A673 (cell line): ENCODE data around the gene AMH. TPM values are rescaled to one million over a fixed set of nuclear protein-coding genes. Genes with fewer than 3 reads are reported as not detected.

Source experiments
- BruUV-seq: library from RNA; stranded (reverse); fragments of 400-500 nt; replicated peaks from 2 replicates; lab custom pipeline; 2021; lab: Mats Ljungman, UMichigan
- CTCF ChIA-PET: fragments of 300-600 bp; sonication (Branson Sonifier 250); formaldehyde crosslinking; loops from one replicate; lab custom pipeline; 2022; ENCODE audit warnings: antibody characterized with exemption; lab: Charles Lee
- POLR2A ChIA-PET: fragments of 300-600 bp; sonication (Branson Sonifier 250); formaldehyde crosslinking; loops from one replicate; lab custom pipeline; 2022; ENCODE audit warnings: antibody characterized with exemption; ENCODE audit not compliant: low non-redundant PET; lab: Charles Lee
- DNase-seq: peaks from one replicate; pipeline ENCODE4 v3.0.0-alpha.2; 2015; ENCODE audit warnings: low spot score
- H3K27ac ChIP-seq: fragments of 200-600 bp; sonication (generic); 2 replicates; pipeline ENCODE4 v1.5.1; 2016; ENCODE audit warnings: mixed run types, low read depth, mild to moderate bottlenecking, mixed read lengths, antibody characterized with exemption, low read length; ENCODE audit not compliant: poor library complexity, severe bottlenecking
- H3K27me3 ChIP-seq: fragments of 200-600 bp; sonication (generic); replicated peaks from 2 replicates; pipeline ENCODE4 v1.6.1; 2017; ENCODE audit warnings: mixed run types, low read depth, mild to moderate bottlenecking, mixed read lengths, antibody characterized with exemption, low read length; ENCODE audit not compliant: insufficient read depth, poor library complexity
- H3K36me3 ChIP-seq: fragments of 200-600 bp; sonication (generic); 2 replicates; pipeline ENCODE4 v1.6.1; 2016; ENCODE audit warnings: mixed run types, mild to moderate bottlenecking, mixed read lengths, antibody characterized with exemption, low read length; ENCODE audit not compliant: insufficient read depth, poor library complexity, severe bottlenecking
- H3K4me1 ChIP-seq: fragments of 200-600 bp; sonication (generic); 2 replicates; pipeline ENCODE4 v1.6.1; 2017; ENCODE audit warnings: mixed run types, mild to moderate bottlenecking, mixed read lengths, antibody characterized with exemption, low read length; ENCODE audit not compliant: insufficient read depth, poor library complexity, severe bottlenecking
- H3K4me3 ChIP-seq: fragments of 200-600 bp; sonication (generic); 2 replicates; pipeline ENCODE4 v1.5.1; 2016; ENCODE audit warnings: low read depth, mixed run types, mild to moderate bottlenecking, mixed read lengths, low read length; ENCODE audit not compliant: poor library complexity, severe bottlenecking
- H3K9me3 ChIP-seq: fragments of 200-600 bp; sonication (generic); 2 replicates; pipeline ENCODE4 v1.6.1; 2016; ENCODE audit warnings: mixed run types, low read depth, mild to moderate bottlenecking, mixed read lengths, antibody characterized with exemption, low read length; ENCODE audit not compliant: poor library complexity, severe bottlenecking
- CTCF ChIP-seq: fragments of 300-800, 200-600 bp; sonication (generic); conservative IDR thresholded peaks from 2 replicates; pipeline ENCODE4 v1.5.1; 2017; ENCODE audit warnings: low read depth, mild to moderate bottlenecking, antibody characterized with exemption, low read length, moderate library complexity, mixed read lengths
- EZH2 ChIP-seq: fragments of 200-600 bp; sonication (generic); IDR thresholded peaks from 2 replicates; pipeline ENCODE4 v1.6.1; 2017; ENCODE audit warnings: borderline replicate concordance, low read depth, mild to moderate bottlenecking, mixed read lengths, antibody characterized with exemption, low read length; ENCODE audit not compliant: poor library complexity, severe bottlenecking
- intact Hi-C: fragments of 100-400 bp; cut with micrococcal nuclease; formaldehyde crosslinking; loops from one replicate; pipeline ENCODE4 v1.10.0; 2022; ENCODE audit not compliant: unreplicated experiment
- total RNA-seq: library from RNA; stranded (reverse); gene quantifications from 2 replicates; pipeline ENCODE4 v1.2.3, GENCODE V29; 2021

The AMH gene
- total RNA-seq, 1 experiment from 2014 or later = 16.3 TPM

- no peaks in the 10 kb centered on the region for H3K27me3 ChIP-seq
- no TSS peak for BruUV-seq
- POLR2A ChIA-PET = no interaction called here
- no peak overlapping the region for H3K4me3 ChIP-seq
- no peaks in the 10 kb centered on the region for H3K9me3 ChIP-seq
- CTCF ChIA-PET = interaction anchor here (1.1 kb wide), 1 partner anchor 76 kb away, joined by 6 read pairs; no protein-coding TSS in a partner anchor
- peak overlapping the region; percentile 42 for H3K27ac ChIP-seq
- intact Hi-C loops = no loop called here
- H3K4me1 ChIP-seq = peaks cover 6% of the 10 kb centered on the region
- DNase-seq = no peak
- peaks cover 63% of the 10 kb centered on the region for H3K36me3 ChIP-seq
- TF ChIP-seq EZH2 = no peak
- no peak for TF ChIP-seq CTCF
Observed at GRCh38 chr19:2232286-2233151, 16.6 kb upstream of the AMH start.

- intact Hi-C loops = no loop called here
Observed at GRCh38 chr19:2233601-2234280, 15.4 kb upstream of the AMH start.

GRCh38 chr19:2234996-2235380 is 14.1 kb upstream of the AMH start:
- POLR2A ChIA-PET = no interaction called here
- no peak for DNase-seq
- H3K4me1 ChIP-seq = peaks cover 27% of the 10 kb centered on the region
- H3K27me3 ChIP-seq = no peaks in the 10 kb centered on the region
- H3K27ac ChIP-seq = peak overlapping the region; percentile 88
- no peaks in the 10 kb centered on the region for H3K9me3 ChIP-seq
- CTCF ChIA-PET = no interaction called here
- TSS peak; percentile 47 for BruUV-seq
- peak overlapping the region; percentile 96 for H3K4me3 ChIP-seq
- TF ChIP-seq EZH2 = no peak
- no peak for TF ChIP-seq CTCF
- intact Hi-C loops = loop anchor here (5.0 kb wide), 1 partner anchor 402 kb away; no protein-coding TSS in a partner anchor
- peaks cover 52% of the 10 kb centered on the region for H3K36me3 ChIP-seq

More at GRCh38 chr19:2233601-2234280, 15.4 kb upstream of the AMH start:
- Histone ChIP-seq H3K27ac (no peak overlapping the region), H3K36me3 (peaks cover 63% of the 10 kb centered on the region), H3K4me1 (peaks cover 17% of the 10 kb centered on the region), H3K4me3 (no peak overlapping the region), H3K9me3 (no peaks in the 10 kb centered on the region), H3K27me3 (no peaks in the 10 kb centered on the region)
- ChIA-PET CTCF (no interaction called here), POLR2A (no interaction called here)
- DNase-seq = no peak
- TF ChIP-seq CTCF = no peak
- TF ChIP-seq EZH2 = no peak
- BruUV-seq = no TSS peak
